Islet precursor cell (in vitro differentiated cells): ENCODE measurements around the gene FAM9C.
A peak's percentile ranks its signal among the peaks of the same experiment; 100 is the strongest.
"Not testable (repeated sequence)": the region's sequence is repeated elsewhere in the genome, so short reads cannot be mapped to it uniquely, and the experiment has no call there.

Source experiments
- DNase-seq: peaks from one replicate; pipeline ENCODE4 v3.0.0-alpha.2; 2018

FAM9C gene

GRCh38 chrX:13036896-13037295, 7.5 kb downstream of the FAM9C start:
- no peak for DNase-seq

GRCh38 chrX:13033193-13033592, 11.2 kb downstream of the FAM9C start:
- DNase-seq = no peak

- peak; percentile 78 for DNase-seq
These were observed 14.3 kb downstream of the FAM9C start for GRCh38 chrX:13029887-13030771.

GRCh38 chrX:13029637-13029886, 14.9 kb downstream of the FAM9C start:
- DNase-seq = no peak

GRCh38 chrX:13028871-13029636, 15.4 kb downstream of the FAM9C start:
- DNase-seq = peak; percentile 94

- no peak for DNase-seq
These were observed 17.4 kb downstream of the FAM9C start for GRCh38 chrX:13026877-13027652.

GRCh38 chrX:13024986-13025385, 19.4 kb downstream of the FAM9C start:
- peak; percentile 90 for DNase-seq

GRCh38 chrX:13023979-13024378, 20.4 kb downstream of the FAM9C start:
- no peak for DNase-seq

- DNase-seq = no peak
These were observed 20.9 kb downstream of the FAM9C start for GRCh38 chrX:13023567-13023966.

GRCh38 chrX:13022926-13023325, 21.5 kb downstream of the FAM9C start:
- no peak for DNase-seq

- not testable (repeated sequence) for DNase-seq
These were observed 27.7 kb downstream of the FAM9C start for GRCh38 chrX:13016731-13017130.

- no peak for DNase-seq
These were observed 28.7 kb downstream of the FAM9C start for GRCh38 chrX:13015536-13016236.

- DNase-seq = no peak
These were observed 30.0 kb downstream of the FAM9C start for GRCh38 chrX:13014111-13015096.

- no peak for DNase-seq
These were observed 30.9 kb downstream of the FAM9C start for GRCh38 chrX:13013363-13014110.

- DNase-seq = no peak
These were observed 33.9 kb downstream of the FAM9C start for GRCh38 chrX:13010546-13010945.

- no peak for DNase-seq
These were observed 34.6 kb downstream of the FAM9C start for GRCh38 chrX:13009844-13010243.

- peak; percentile 57 for DNase-seq
These were observed 35.1 kb downstream of the FAM9C start for GRCh38 chrX:13009273-13009672.

GRCh38 chrX:13008851-13009250, 35.6 kb downstream of the FAM9C start:
- DNase-seq = no peak

- no peak for DNase-seq
These were observed 36.3 kb downstream of the FAM9C start for GRCh38 chrX:13008189-13008533.

- no peak for DNase-seq
These were observed 36.8 kb downstream of the FAM9C start for GRCh38 chrX:13007519-13008188.
